HEK293 (cell line): ENCODE measurements around the gene HTR7.

Experiments
- GLIS2 ChIP-seq: fragments of 450-650 bp; formaldehyde crosslinking; IDR thresholded peaks from 2 replicates; pipeline ENCODE4 v1.5.1; 2016; ENCODE audit warnings: missing biosample characterization, missing genetic modification characterization
- KLF7 ChIP-seq: fragments of 450-650 bp; formaldehyde crosslinking; IDR thresholded peaks from 2 replicates; pipeline ENCODE4 v1.5.1; 2016; ENCODE audit warnings: missing biosample characterization, missing genetic modification characterization, borderline replicate concordance
- PRDM10 ChIP-seq: fragments of 450-650 bp; formaldehyde crosslinking; IDR thresholded peaks from 2 replicates; pipeline ENCODE4 v1.5.1; 2016; ENCODE audit warnings: missing biosample characterization, missing genetic modification characterization
- PRDM6 ChIP-seq: fragments of 450-650 bp; formaldehyde crosslinking; IDR thresholded peaks from 2 replicates; pipeline ENCODE4 v1.5.1; 2017; ENCODE audit warnings: missing biosample characterization, missing genetic modification characterization
- TCF7L2 ChIP-seq: IDR thresholded peaks from 2 replicates; pipeline ENCODE4 v1.6.1; 2011; ENCODE audit warnings: low read depth, mild to moderate bottlenecking, inconsistent platforms, low read length, moderate library complexity, borderline replicate concordance
- YY2 ChIP-seq: fragments of 450-650 bp; formaldehyde crosslinking; IDR thresholded peaks from 2 replicates; pipeline ENCODE4 v1.5.1; 2016; ENCODE audit warnings: missing biosample characterization, missing genetic modification characterization
- ZBTB1 ChIP-seq: fragments of 450-650 bp; formaldehyde crosslinking; IDR thresholded peaks from 2 replicates; pipeline ENCODE4 v1.5.1; 2016; ENCODE audit warnings: missing biosample characterization, missing genetic modification characterization
- ZBTB7A ChIP-seq: fragments of 450-650 bp; formaldehyde crosslinking; IDR thresholded peaks from 2 replicates; pipeline ENCODE4 v1.5.1; 2016; ENCODE audit warnings: low read depth, missing biosample characterization, missing genetic modification characterization
- ZBTB8A ChIP-seq: fragments of 450-650 bp; formaldehyde crosslinking; IDR thresholded peaks from 2 replicates; pipeline ENCODE4 v1.5.1; 2016; ENCODE audit warnings: missing biosample characterization, missing genetic modification characterization
- ZFHX2 ChIP-seq: fragments of 450-650 bp; formaldehyde crosslinking; conservative IDR thresholded peaks from 2 replicates; pipeline ENCODE4 v1.5.1; 2016; ENCODE audit warnings: missing biosample characterization, missing genetic modification characterization
- ZFP41 ChIP-seq: fragments of 450-650 bp; formaldehyde crosslinking; IDR thresholded peaks from 2 replicates; pipeline ENCODE4 v1.5.1; 2016; ENCODE audit warnings: missing biosample characterization, missing genetic modification characterization, borderline replicate concordance
- ZFP69B ChIP-seq: fragments of 450-650 bp; formaldehyde crosslinking; IDR thresholded peaks from 2 replicates; pipeline ENCODE4 v1.5.1; 2016; ENCODE audit warnings: missing biosample characterization, missing genetic modification characterization
- ZNF114 ChIP-seq: fragments of 450-650 bp; formaldehyde crosslinking; IDR thresholded peaks from 2 replicates; pipeline ENCODE4 v1.5.0; 2017; ENCODE audit warnings: missing biosample characterization, missing genetic modification characterization
- ZNF133 ChIP-seq: fragments of 450-650 bp; formaldehyde crosslinking; IDR thresholded peaks from 2 replicates; pipeline ENCODE4 v1.5.1; 2016; ENCODE audit warnings: missing biosample characterization, missing genetic modification characterization
- ZNF138 ChIP-seq: fragments of 450-650 bp; formaldehyde crosslinking; IDR thresholded peaks from 2 replicates; pipeline ENCODE4 v1.5.1; 2016; ENCODE audit warnings: missing biosample characterization, missing genetic modification characterization, borderline replicate concordance
- ZNF169 ChIP-seq: fragments of 450-650 bp; formaldehyde crosslinking; IDR thresholded peaks from 2 replicates; pipeline ENCODE4 v1.5.1; 2016; ENCODE audit warnings: missing biosample characterization, missing genetic modification characterization
- ZNF202 ChIP-seq: fragments of 450-650 bp; formaldehyde crosslinking; IDR thresholded peaks from 2 replicates; pipeline ENCODE4 v1.5.1; 2016; ENCODE audit warnings: missing biosample characterization, missing genetic modification characterization, borderline replicate concordance
- ZNF239 ChIP-seq: fragments of 450-650 bp; formaldehyde crosslinking; IDR thresholded peaks from 2 replicates; pipeline ENCODE4 v1.5.1; 2016; ENCODE audit warnings: missing biosample characterization, missing genetic modification characterization
- ZNF335 ChIP-seq: fragments of 450-650 bp; formaldehyde crosslinking; conservative IDR thresholded peaks from 2 replicates; pipeline ENCODE4 v1.5.1; 2016; ENCODE audit warnings: missing biosample characterization, missing genetic modification characterization
- ZNF549 ChIP-seq: fragments of 450-650 bp; IDR thresholded peaks from 2 replicates; pipeline ENCODE4 v1.5.1; 2018; ENCODE audit warnings: missing biosample characterization, missing genetic modification characterization, mild to moderate bottlenecking, inconsistent platforms, moderate library complexity
- ZNF561 ChIP-seq: fragments of 450-650 bp; IDR thresholded peaks from 2 replicates; pipeline ENCODE4 v1.5.1; 2018; ENCODE audit warnings: missing biosample characterization, missing genetic modification characterization, borderline replicate concordance
- ZNF596 ChIP-seq: fragments of 450-650 bp; IDR thresholded peaks from 2 replicates; pipeline ENCODE4 v1.5.0; 2018; ENCODE audit warnings: missing biosample characterization, mild to moderate bottlenecking, missing genetic modification characterization, moderate library complexity
- ZNF600 ChIP-seq: fragments of 450-650 bp; formaldehyde crosslinking; IDR thresholded peaks from 2 replicates; pipeline ENCODE4 v1.5.1; 2016; ENCODE audit warnings: missing biosample characterization, missing genetic modification characterization
- ZNF701 ChIP-seq: fragments of 450-650 bp; formaldehyde crosslinking; IDR thresholded peaks from 2 replicates; pipeline ENCODE4 v1.5.1; 2016; ENCODE audit warnings: missing biosample characterization, missing genetic modification characterization
- ZNF777 ChIP-seq: fragments of 450-650 bp; formaldehyde crosslinking; IDR thresholded peaks from 2 replicates; pipeline ENCODE4 v1.5.1; 2017; ENCODE audit warnings: missing biosample characterization, missing genetic modification characterization, borderline replicate concordance
- ZXDB ChIP-seq: fragments of 450-650 bp; formaldehyde crosslinking; IDR thresholded peaks from 2 replicates; pipeline ENCODE4 v1.5.1; 2016; ENCODE audit warnings: missing biosample characterization, missing genetic modification characterization
- TF ChIP-seq, protein P1 (sequence below): fragments of 450-650 bp; formaldehyde crosslinking; IDR thresholded peaks from 2 replicates; pipeline ENCODE4 v1.5.1; 2016; ENCODE audit warnings: missing biosample characterization, missing genetic modification characterization, low read depth
- TF ChIP-seq, protein P2 (sequence below): fragments of 450-650 bp; formaldehyde crosslinking; IDR thresholded peaks from 2 replicates; pipeline ENCODE4 v1.5.1; 2016; ENCODE audit warnings: missing biosample characterization, missing genetic modification characterization

HTR7 gene

DNA sequence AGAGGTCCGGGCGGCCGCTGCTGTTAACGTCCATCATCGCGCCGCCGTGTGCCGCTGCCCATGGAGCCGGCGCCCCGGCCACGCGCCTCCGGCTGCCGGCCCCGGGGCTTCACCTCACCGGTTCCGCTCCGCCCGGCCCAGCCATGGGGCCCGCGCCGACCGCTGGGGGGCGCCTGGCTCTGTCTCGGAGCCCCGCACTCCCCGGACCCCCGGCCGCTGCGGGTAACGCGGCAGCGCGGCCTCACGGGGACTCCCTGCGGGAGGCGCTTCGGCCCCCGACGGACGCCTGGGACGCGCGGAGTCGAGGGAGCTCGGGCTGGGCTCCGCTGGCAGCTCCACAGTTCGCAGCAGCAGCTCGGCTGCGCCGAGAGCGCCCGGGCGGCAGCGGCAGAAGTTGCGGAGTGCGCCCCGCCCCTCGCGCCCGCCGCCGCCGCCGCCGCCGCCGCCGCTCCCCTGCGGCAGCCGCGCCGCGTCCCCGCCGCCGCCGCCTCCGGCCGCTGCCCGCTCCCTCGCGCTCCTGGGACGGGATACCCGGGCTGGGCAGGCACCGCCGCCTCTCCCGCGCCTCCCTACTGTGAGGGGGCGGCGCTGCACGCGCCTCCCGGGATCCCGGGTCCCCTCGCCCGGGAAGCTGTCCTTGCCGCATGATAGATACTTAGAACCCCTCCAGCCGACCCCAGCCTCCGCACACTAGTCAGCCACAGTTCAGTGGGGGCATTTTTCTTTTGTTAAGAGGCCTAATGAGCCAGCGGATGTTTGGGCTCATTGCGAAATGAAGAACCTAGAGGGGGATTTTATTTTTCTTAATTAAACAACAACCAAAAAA is at the start of gene HTR7 (continued):
- 0 out of 2 replicates have a peak, but pooled peaks have one; percentile 5 for TF ChIP-seq ZNF596 (tag by site-specific recombination)
- TF ChIP-seq ZNF701, result no peak
- TF ChIP-seq, protein P1, sequence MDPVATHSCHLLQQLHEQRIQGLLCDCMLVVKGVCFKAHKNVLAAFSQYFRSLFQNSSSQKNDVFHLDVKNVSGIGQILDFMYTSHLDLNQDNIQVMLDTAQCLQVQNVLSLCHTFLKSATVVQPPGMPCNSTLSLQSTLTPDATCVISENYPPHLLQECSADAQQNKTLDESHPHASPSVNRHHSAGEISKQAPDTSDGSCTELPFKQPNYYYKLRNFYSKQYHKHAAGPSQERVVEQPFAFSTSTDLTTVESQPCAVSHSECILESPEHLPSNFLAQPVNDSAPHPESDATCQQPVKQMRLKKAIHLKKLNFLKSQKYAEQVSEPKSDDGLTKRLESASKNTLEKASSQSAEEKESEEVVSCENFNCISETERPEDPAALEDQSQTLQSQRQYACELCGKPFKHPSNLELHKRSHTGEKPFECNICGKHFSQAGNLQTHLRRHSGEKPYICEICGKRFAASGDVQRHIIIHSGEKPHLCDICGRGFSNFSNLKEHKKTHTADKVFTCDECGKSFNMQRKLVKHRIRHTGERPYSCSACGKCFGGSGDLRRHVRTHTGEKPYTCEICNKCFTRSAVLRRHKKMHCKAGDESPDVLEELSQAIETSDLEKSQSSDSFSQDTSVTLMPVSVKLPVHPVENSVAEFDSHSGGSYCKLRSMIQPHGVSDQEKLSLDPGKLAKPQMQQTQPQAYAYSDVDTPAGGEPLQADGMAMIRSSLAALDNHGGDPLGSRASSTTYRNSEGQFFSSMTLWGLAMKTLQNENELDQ (tag by site-specific recombination), result no peak
- TF ChIP-seq ZNF549, result no peak
- TF ChIP-seq GLIS2 (tag by site-specific recombination), result 0 out of 2 replicates have a peak, but pooled peaks have one; percentile 39
- TF ChIP-seq, protein P2, sequence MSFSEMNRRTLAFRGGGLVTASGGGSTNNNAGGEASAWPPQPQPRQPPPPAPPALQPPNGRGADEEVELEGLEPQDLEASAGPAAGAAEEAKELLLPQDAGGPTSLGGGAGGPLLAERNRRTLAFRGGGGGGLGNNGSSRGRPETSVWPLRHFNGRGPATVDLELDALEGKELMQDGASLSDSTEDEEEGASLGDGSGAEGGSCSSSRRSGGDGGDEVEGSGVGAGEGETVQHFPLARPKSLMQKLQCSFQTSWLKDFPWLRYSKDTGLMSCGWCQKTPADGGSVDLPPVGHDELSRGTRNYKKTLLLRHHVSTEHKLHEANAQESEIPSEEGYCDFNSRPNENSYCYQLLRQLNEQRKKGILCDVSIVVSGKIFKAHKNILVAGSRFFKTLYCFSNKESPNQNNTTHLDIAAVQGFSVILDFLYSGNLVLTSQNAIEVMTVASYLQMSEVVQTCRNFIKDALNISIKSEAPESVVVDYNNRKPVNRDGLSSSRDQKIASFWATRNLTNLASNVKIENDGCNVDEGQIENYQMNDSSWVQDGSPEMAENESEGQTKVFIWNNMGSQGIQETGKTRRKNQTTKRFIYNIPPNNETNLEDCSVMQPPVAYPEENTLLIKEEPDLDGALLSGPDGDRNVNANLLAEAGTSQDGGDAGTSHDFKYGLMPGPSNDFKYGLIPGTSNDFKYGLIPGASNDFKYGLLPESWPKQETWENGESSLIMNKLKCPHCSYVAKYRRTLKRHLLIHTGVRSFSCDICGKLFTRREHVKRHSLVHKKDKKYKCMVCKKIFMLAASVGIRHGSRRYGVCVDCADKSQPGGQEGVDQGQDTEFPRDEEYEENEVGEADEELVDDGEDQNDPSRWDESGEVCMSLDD (tag by site-specific recombination), result no peak
- TF ChIP-seq ZFP69B (tag by site-specific recombination), result no peak
- TF ChIP-seq ZNF335 (tag by site-specific recombination), result peak; percentile 49
- TF ChIP-seq ZFP41, result no peak
- TF ChIP-seq ZNF600 (tag by site-specific recombination), result no peak
- TF ChIP-seq ZNF133 (tag by site-specific recombination), result no peak
- no peak for TF ChIP-seq ZNF114 (tag by site-specific recombination)
- TF ChIP-seq PRDM10 (tag by site-specific recombination), result no peak
- TF ChIP-seq YY2, result no peak
- TF ChIP-seq ZBTB1 (tag by site-specific recombination), result no peak
- TF ChIP-seq KLF7 (tag by site-specific recombination), result no peak
- peak; percentile 38; the same call in 1 of the 2 replicates for TF ChIP-seq ZFHX2
- no peak for TF ChIP-seq ZBTB7A (tag by site-specific recombination)
- no peak for TF ChIP-seq TCF7L2
- no peak for TF ChIP-seq PRDM6
- no peak for TF ChIP-seq ZNF169 (tag by site-specific recombination)
- no peak for TF ChIP-seq ZNF202 (tag by site-specific recombination)
- TF ChIP-seq ZNF561 (tag by site-specific recombination), result peak; percentile 67; the same call in 1 of the 2 replicates
- TF ChIP-seq ZXDB (tag by site-specific recombination), result no peak
- 0 out of 2 replicates have a peak, but pooled peaks have one; percentile 4 for TF ChIP-seq ZBTB8A (tag by site-specific recombination)
- TF ChIP-seq ZNF138 (tag by site-specific recombination), result no peak
- no peak for TF ChIP-seq ZNF777 (tag by site-specific recombination)
- no peak for TF ChIP-seq ZNF239 (tag by site-specific recombination)
